Measurements from ENCODE around the gene SYT11.

The SYT11 gene

GRCh38 chr1:155861896-155862295, 2.5 kb downstream of the SYT11 start:
- no peak for DNase-seq (ENCODE audit: low read depth)
- no peak overlapping the region for H3K4me3 ChIP-seq (ENCODE audit: low read depth, low read length)
- no peak for TF ChIP-seq CTCF (IDR thresholded peaks at IDR 0.05; ENCODE audit: insufficient read depth, low read depth, low read length, missing control alignments)

- no peak for TF ChIP-seq CTCF (IDR thresholded peaks at IDR 0.05; ENCODE audit: insufficient read depth, low read depth, low read length, missing control alignments)
- DNase-seq (ENCODE audit: low read depth): no peak
These were observed 5.0 kb downstream of the SYT11 start for GRCh38 chr1:155864393-155864792.

GRCh38 chr1:155867766-155868165, 8.4 kb downstream of the SYT11 start:
- DNase-seq (ENCODE audit: low read depth): no peak
- H3K4me3 ChIP-seq (ENCODE audit: low read depth, low read length): no peak overlapping the region
- TF ChIP-seq CTCF (IDR thresholded peaks at IDR 0.05; ENCODE audit: insufficient read depth, low read depth, low read length, missing control alignments): no peak

More at GRCh38 chr1:155864393-155864792, 5.0 kb downstream of the SYT11 start:
- no peak overlapping the region for H3K4me3 ChIP-seq (ENCODE audit: low read depth, low read length)

- no peak for DNase-seq (ENCODE audit: low read depth)
- TF ChIP-seq CTCF (IDR thresholded peaks at IDR 0.05; ENCODE audit: insufficient read depth, low read depth, low read length, missing control alignments): no peak
- H3K4me3 ChIP-seq (ENCODE audit: low read depth, low read length): no peak overlapping the region
These were observed 12.0 kb downstream of the SYT11 start for GRCh38 chr1:155871390-155871789.

GRCh38 chr1:155872527-155872926, 13.2 kb downstream of the SYT11 start:
- H3K4me3 ChIP-seq (ENCODE audit: low read depth, low read length): no peak overlapping the region
- TF ChIP-seq CTCF (IDR thresholded peaks at IDR 0.05; ENCODE audit: insufficient read depth, low read depth, low read length, missing control alignments): no peak
- DNase-seq (ENCODE audit: low read depth): no peak

GRCh38 chr1:155873860-155874259, 14.5 kb downstream of the SYT11 start:
- no peak for DNase-seq (ENCODE audit: low read depth)
- no peak for TF ChIP-seq CTCF (IDR thresholded peaks at IDR 0.05; ENCODE audit: insufficient read depth, low read depth, low read length, missing control alignments)
- no peak overlapping the region for H3K4me3 ChIP-seq (ENCODE audit: low read depth, low read length)

- no peak for TF ChIP-seq CTCF (IDR thresholded peaks at IDR 0.05; ENCODE audit: insufficient read depth, low read depth, low read length, missing control alignments)
- no peak overlapping the region for H3K4me3 ChIP-seq (ENCODE audit: low read depth, low read length)
- no peak for DNase-seq (ENCODE audit: low read depth)
These were observed 18.6 kb downstream of the SYT11 start for GRCh38 chr1:155877945-155878344.
